ENCODE data around the gene ATP5F1A. TPM values are rescaled to one million over a fixed set of nuclear protein-coding genes. Genes with fewer than 3 reads are reported as not detected.
"Not testable (repeated sequence)": the region's sequence is repeated elsewhere in the genome, so short reads cannot be mapped to it uniquely, and the experiment has no call there.

The ATP5F1A gene
- polyA plus RNA-seq, 2 donors, result 122 to 390 TPM

- H3K4me1 ChIP-seq (ENCODE audit: control insufficient read depth in 2 of 2, insufficient read depth in 2 of 2, low read length in 1 of 2), result no peaks in the 10 kb centered on the region
- no peaks in the 10 kb centered on the region for H3K27me3 ChIP-seq (ENCODE audit: control insufficient read depth in 1 of 2, insufficient read depth in 2 of 2, low read length in 2 of 2)
- H3K36me3 ChIP-seq (ENCODE audit: control insufficient read depth in 2 of 2, insufficient read depth in 2 of 2, low read length in 1 of 2), result peaks cover 0 to 4% of the 10 kb centered on the region in 2 donors
- H3K27ac ChIP-seq (ENCODE audit: low read depth in 2 of 2, low read length in 1 of 2), result no peak overlapping the region
- H3K9me3 ChIP-seq (ENCODE audit: control insufficient read depth in 2 of 2, insufficient read depth in 1 of 2, low read depth in 1 of 2, low read length in 1 of 2), result no peaks in the 10 kb centered on the region
- WGBS, 2 donors, result 92 to 95% methylated on average over 3 of the region's 3 CpGs
- no peak overlapping the region for H3K4me3 ChIP-seq (ENCODE audit: low read depth in 1 of 2, low read length in 2 of 2)
These were observed 12.3 kb upstream of the ATP5F1A start for GRCh38 chr18:46110406-46110805.

GRCh38 chr18:46109386-46109785 is 11.3 kb upstream of the ATP5F1A start:
- no peaks in the 10 kb centered on the region for H3K4me1 ChIP-seq (ENCODE audit: control insufficient read depth in 2 of 2, insufficient read depth in 2 of 2, low read length in 1 of 2)
- H3K27me3 ChIP-seq (ENCODE audit: control insufficient read depth in 1 of 2, insufficient read depth in 2 of 2, low read length in 2 of 2), result no peaks in the 10 kb centered on the region
- H3K27ac ChIP-seq (ENCODE audit: low read depth in 2 of 2, low read length in 1 of 2), result no peak overlapping the region
- H3K9me3 ChIP-seq (ENCODE audit: control insufficient read depth in 2 of 2, insufficient read depth in 1 of 2, low read depth in 1 of 2, low read length in 1 of 2), result no peaks in the 10 kb centered on the region
- H3K36me3 ChIP-seq (ENCODE audit: control insufficient read depth in 2 of 2, insufficient read depth in 2 of 2, low read length in 1 of 2), result peaks cover 0 to 2% of the 10 kb centered on the region in 2 donors
- WGBS, 2 donors, result 83 to 89% methylated on average over 5 of the region's 5 CpGs
- H3K4me3 ChIP-seq (ENCODE audit: low read depth in 1 of 2, low read length in 2 of 2), result no peak overlapping the region

GRCh38 chr18:46104128-46104911 is 6.2 kb upstream of the ATP5F1A start, which contains the start of gene HAUS1:
TSS of gene HAUS1 (plus strand) at chr18:46104385. CDS start at chr18:46104412, 27 bp downstream.
- H3K4me1 ChIP-seq (ENCODE audit: control insufficient read depth in 2 of 2, insufficient read depth in 2 of 2, low read length in 1 of 2), result no peaks in the 10 kb centered on the region
- peak within 1 kb of the TSS; percentile 77 to 92 for H3K4me3 ChIP-seq (ENCODE audit: low read depth in 1 of 2, low read length in 2 of 2)
- H3K27ac ChIP-seq (ENCODE audit: low read depth in 2 of 2, low read length in 1 of 2), result peak within 1 kb of the TSS; percentile 87 to 91
- H3K27me3 ChIP-seq (ENCODE audit: control insufficient read depth in 1 of 2, insufficient read depth in 2 of 2, low read length in 2 of 2), result no peaks in the 10 kb centered on the region
- WGBS, 2 donors, result 0% methylated on average over 55 to 57 of the region's 57 CpGs
- no peaks in the 10 kb centered on the region for H3K9me3 ChIP-seq (ENCODE audit: control insufficient read depth in 2 of 2, insufficient read depth in 1 of 2, low read depth in 1 of 2, low read length in 1 of 2)
- no peaks in the 10 kb centered on the region for H3K36me3 ChIP-seq (ENCODE audit: control insufficient read depth in 2 of 2, insufficient read depth in 2 of 2, low read length in 1 of 2)

GRCh38 chr18:46099463-46099862 is 1.4 kb upstream of the ATP5F1A start:
- no peak overlapping the region for H3K27ac ChIP-seq (ENCODE audit: low read depth in 2 of 2, low read length in 1 of 2)
- H3K4me3 ChIP-seq (ENCODE audit: low read depth in 1 of 2, low read length in 2 of 2), result no peak overlapping the region
- H3K36me3 ChIP-seq (ENCODE audit: control insufficient read depth in 2 of 2, insufficient read depth in 2 of 2, low read length in 1 of 2), result no peaks in the 10 kb centered on the region
- no peaks in the 10 kb centered on the region for H3K27me3 ChIP-seq (ENCODE audit: control insufficient read depth in 1 of 2, insufficient read depth in 2 of 2, low read length in 2 of 2)
- no peaks in the 10 kb centered on the region for H3K9me3 ChIP-seq (ENCODE audit: control insufficient read depth in 2 of 2, insufficient read depth in 1 of 2, low read depth in 1 of 2, low read length in 1 of 2)
- 98% methylated on average over 8 of the region's 8 CpGs for WGBS, 2 donors
- H3K4me1 ChIP-seq (ENCODE audit: control insufficient read depth in 2 of 2, insufficient read depth in 2 of 2, low read length in 1 of 2), result peaks cover 0 to 2% of the 10 kb centered on the region in 2 donors

- 23% methylated on average over 16 of the region's 16 CpGs for WGBS, 2 donors
- Histone ChIP-seq H3K4me3 (ENCODE audit: low read depth in 1 of 2, low read length in 2 of 2) (peak overlapping the region; percentile 98), H3K27ac (ENCODE audit: low read depth in 2 of 2, low read length in 1 of 2) (peak overlapping the region; percentile 75 to 86)
These were observed 479 bp upstream of the ATP5F1A start for GRCh38 chr18:46098616-46098933.

GRCh38 chr18:46097431-46097800 is 680 bp downstream of the ATP5F1A start:
- Histone ChIP-seq H3K9me3 (ENCODE audit: control insufficient read depth in 2 of 2, insufficient read depth in 1 of 2, low read depth in 1 of 2, low read length in 1 of 2) (no peaks in the 10 kb centered on the region), H3K27me3 (ENCODE audit: control insufficient read depth in 1 of 2, insufficient read depth in 2 of 2, low read length in 2 of 2) (no peaks in the 10 kb centered on the region), H3K27ac (ENCODE audit: low read depth in 2 of 2, low read length in 1 of 2) (peak overlapping the region; percentile 86 to 95), H3K36me3 (ENCODE audit: control insufficient read depth in 2 of 2, insufficient read depth in 2 of 2, low read length in 1 of 2) (no peaks in the 10 kb centered on the region), H3K4me3 (ENCODE audit: low read depth in 1 of 2, low read length in 2 of 2) (peak overlapping the region; percentile 98), H3K4me1 (ENCODE audit: control insufficient read depth in 2 of 2, insufficient read depth in 2 of 2, low read length in 1 of 2) (peaks cover 0 to 2% of the 10 kb centered on the region in 2 donors)
- WGBS, 2 donors, result 1% methylated on average over 8 of the region's 8 CpGs

More at GRCh38 chr18:46098616-46098933, 479 bp upstream of the ATP5F1A start:
- Histone ChIP-seq H3K9me3 (ENCODE audit: control insufficient read depth in 2 of 2, insufficient read depth in 1 of 2, low read depth in 1 of 2, low read length in 1 of 2) (no peaks in the 10 kb centered on the region), H3K36me3 (ENCODE audit: control insufficient read depth in 2 of 2, insufficient read depth in 2 of 2, low read length in 1 of 2) (no peaks in the 10 kb centered on the region), H3K27me3 (ENCODE audit: control insufficient read depth in 1 of 2, insufficient read depth in 2 of 2, low read length in 2 of 2) (no peaks in the 10 kb centered on the region), H3K4me1 (ENCODE audit: control insufficient read depth in 2 of 2, insufficient read depth in 2 of 2, low read length in 1 of 2) (peaks cover 0 to 2% of the 10 kb centered on the region in 2 donors)

- Histone ChIP-seq H3K4me1 (ENCODE audit: control insufficient read depth in 2 of 2, insufficient read depth in 2 of 2, low read length in 1 of 2) (peaks cover 0 to 2% of the 10 kb centered on the region in 2 donors), H3K4me3 (ENCODE audit: low read depth in 1 of 2, low read length in 2 of 2) (peak overlapping the region; percentile 29 to 98), H3K36me3 (ENCODE audit: control insufficient read depth in 2 of 2, insufficient read depth in 2 of 2, low read length in 1 of 2) (peaks cover 0 to 1% of the 10 kb centered on the region in 2 donors), H3K27ac (ENCODE audit: low read depth in 2 of 2, low read length in 1 of 2) (peak overlapping the region; percentile 30 to 52), H3K27me3 (ENCODE audit: control insufficient read depth in 1 of 2, insufficient read depth in 2 of 2, low read length in 2 of 2) (no peaks in the 10 kb centered on the region), H3K9me3 (ENCODE audit: control insufficient read depth in 2 of 2, insufficient read depth in 1 of 2, low read depth in 1 of 2, low read length in 1 of 2) (no peaks in the 10 kb centered on the region)
- WGBS, 2 donors, result 28% methylated on average over 22 of the region's 22 CpGs
These were observed 1.3 kb downstream of the ATP5F1A start for GRCh38 chr18:46096651-46097300.

GRCh38 chr18:46095532-46095931 is 2.6 kb downstream of the ATP5F1A start:
- H3K36me3 ChIP-seq (ENCODE audit: control insufficient read depth in 2 of 2, insufficient read depth in 2 of 2, low read length in 1 of 2), result peaks cover 0 to 2% of the 10 kb centered on the region in 2 donors
- no peaks in the 10 kb centered on the region for H3K27me3 ChIP-seq (ENCODE audit: control insufficient read depth in 1 of 2, insufficient read depth in 2 of 2, low read length in 2 of 2)
- no peak overlapping the region for H3K27ac ChIP-seq (ENCODE audit: low read depth in 2 of 2, low read length in 1 of 2)
- H3K4me3 ChIP-seq (ENCODE audit: low read depth in 1 of 2, low read length in 2 of 2), result no peak overlapping the region
- H3K9me3 ChIP-seq (ENCODE audit: control insufficient read depth in 2 of 2, insufficient read depth in 1 of 2, low read depth in 1 of 2, low read length in 1 of 2), result no peaks in the 10 kb centered on the region
- H3K4me1 ChIP-seq (ENCODE audit: control insufficient read depth in 2 of 2, insufficient read depth in 2 of 2, low read length in 1 of 2), result peaks cover 0 to 2% of the 10 kb centered on the region in 2 donors
- 94 to 97% methylated on average over 10 of the region's 10 CpGs for WGBS, 2 donors

- H3K4me1 ChIP-seq (ENCODE audit: control insufficient read depth in 2 of 2, insufficient read depth in 2 of 2, low read length in 1 of 2); H3K27me3 ChIP-seq (ENCODE audit: control insufficient read depth in 1 of 2, insufficient read depth in 2 of 2, low read length in 2 of 2); H3K27ac ChIP-seq (ENCODE audit: low read depth in 2 of 2, low read length in 1 of 2); H3K4me3 ChIP-seq (ENCODE audit: low read depth in 1 of 2, low read length in 2 of 2); H3K9me3 ChIP-seq (ENCODE audit: control insufficient read depth in 2 of 2, insufficient read depth in 1 of 2, low read depth in 1 of 2, low read length in 1 of 2): not testable (repeated sequence)
- WGBS, 2 donors, result 54 to 66% methylated on average over 8 of the region's 8 CpGs
- H3K36me3 ChIP-seq (ENCODE audit: control insufficient read depth in 2 of 2, insufficient read depth in 2 of 2, low read length in 1 of 2), result peaks cover 30 to 33% of the 10 kb centered on the region in 2 donors
These were observed 9.6 kb downstream of the ATP5F1A start for GRCh38 chr18:46088501-46088900.

Data from esophagus (tissue), 2 donors.